Endothelial cell of umbilical vein (primary cell): ENCODE data around the gene PLA2R1. TPM values are rescaled to one million over a fixed set of nuclear protein-coding genes. Genes with fewer than 3 reads are reported as not detected.

Experiments used
- Bru-seq: library from RNA; stranded (reverse); fragments of 400-500 nt; gene quantifications from one replicate; lab custom pipeline; 2021; lab: Mats Ljungman, UMichigan
- BruChase-seq, 2 experiments: library from RNA; stranded (reverse); fragments of 400-500 nt; gene quantifications; one replicate each; lab custom pipeline; 2021; lab: Mats Ljungman, UMichigan
- BruUV-seq: library from RNA; stranded (reverse); fragments of 400-500 nt; replicated peaks from 2 replicates; lab custom pipeline; 2021; lab: Mats Ljungman, UMichigan
- CTCF ChIA-PET: fragments of 300-600, 350-600 bp; sonication (Branson Sonifier 250); formaldehyde crosslinking; loops from one replicate; lab custom pipeline; 2021; ENCODE audit warnings: antibody characterized with exemption, inconsistent platforms; lab: Charles Lee
- POLR2A ChIA-PET: fragments of 300-600, 350-600 bp; sonication (Branson Sonifier 250); formaldehyde crosslinking; loops from one replicate; lab custom pipeline; 2021; ENCODE audit warnings: antibody characterized with exemption, inconsistent platforms; lab: Charles Lee
- DNase-seq: peaks from one replicate; pipeline ENCODE4 v3.0.0-alpha.2; 2011; ENCODE audit warnings: low read depth, low spot score
- FAIRE-seq: peaks from 2 replicates; lab custom pipeline; 2011; peaks lifted over from hg19 to GRCh38; lab: Jason Lieb, UNC
- H2AFZ ChIP-seq: 2 replicates; pipeline ENCODE4 v1.6.0; 2012; ENCODE audit warnings: low read depth, low read length, control low read depth, inconsistent platforms
- H3K27ac ChIP-seq: 2 replicates; pipeline ENCODE4 v1.5.1; 2011; ENCODE audit warnings: low read depth, mild to moderate bottlenecking, control low read depth, low read length, moderate library complexity; ENCODE audit not compliant: insufficient read depth
- H3K27me3 ChIP-seq, 2 experiments: 2 replicates each; pipeline versions ENCODE4 v1.6.0 to v1.6.1; 2011; ENCODE audit warnings: low read length in 2 of 2, mixed read lengths in 1 of 2; ENCODE audit not compliant: control insufficient read depth in 2 of 2, insufficient read depth in 2 of 2
- H3K36me3 ChIP-seq, 2 experiments: 2 replicates in 1 of 2; 3 replicates in 1 of 2; pipeline ENCODE4 v1.5.1; 2011; ENCODE audit warnings: low read length in 2 of 2, mild to moderate bottlenecking in 1 of 2, moderate library complexity in 1 of 2; ENCODE audit not compliant: control insufficient read depth in 2 of 2, insufficient read depth in 2 of 2; ENCODE audit errors: extremely low read depth in 1 of 2
- H3K4me1 ChIP-seq: 3 replicates; pipeline ENCODE4 v1.5.1; 2011; ENCODE audit warnings: mild to moderate bottlenecking, low read length; ENCODE audit not compliant: control insufficient read depth, insufficient read depth; ENCODE audit errors: extremely low read depth
- H3K4me2 ChIP-seq: 2 replicates; pipeline ENCODE4 v1.6.1; 2011; ENCODE audit warnings: low read length, control low read depth, mixed read lengths; ENCODE audit not compliant: insufficient read depth
- H3K4me3 ChIP-seq, 3 experiments: fragments of 200-600 bp in 1 of 3; sonication (generic), shearing (Covaris generic) in 1 of 3; replicated peaks in 1 of 3; 2 replicates each; pipeline ENCODE4 v1.5.1; 2011 to 2016; ENCODE audit warnings: control low read depth in 3 of 3, low read length in 3 of 3, mild to moderate bottlenecking in 2 of 3, inconsistent platforms in 1 of 3, low read depth in 1 of 3, moderate library complexity in 1 of 3; ENCODE audit not compliant: insufficient read depth in 1 of 3
- H3K79me2 ChIP-seq: 2 replicates; pipeline ENCODE4 v1.6.0; 2012; ENCODE audit warnings: low read length, inconsistent platforms; ENCODE audit not compliant: control insufficient read depth, insufficient read depth
- H3K9ac ChIP-seq: replicated peaks from 2 replicates; pipeline ENCODE3; 2011; ENCODE audit warnings: low read length, control low read depth; ENCODE audit not compliant: insufficient read depth; ENCODE audit errors: extremely low read depth
- H3K9me1 ChIP-seq: replicated peaks from 3 replicates; pipeline ENCODE4 v1.6.0; 2011; ENCODE audit warnings: mild to moderate bottlenecking, low read length; ENCODE audit not compliant: control insufficient read depth, insufficient read depth; ENCODE audit errors: extremely low read depth
- H3K9me3 ChIP-seq: replicated peaks from 2 replicates; pipeline ENCODE4 v1.5.1; 2012; ENCODE audit warnings: low read length, inconsistent platforms; ENCODE audit not compliant: control insufficient read depth, insufficient read depth
- H4K20me1 ChIP-seq: replicated peaks from 2 replicates; pipeline ENCODE3; 2011; ENCODE audit warnings: mild to moderate bottlenecking, low read length; ENCODE audit not compliant: control insufficient read depth, insufficient read depth; ENCODE audit errors: extremely low read depth
- CTCF ChIP-seq, 2 donors: IDR thresholded peaks; 1 replicate in 1 of 2; 2 replicates in 1 of 2; pipeline ENCODE4 v1.5.1; 2011; ENCODE audit warnings: low read length in 2 of 2, mild to moderate bottlenecking in 2 of 2, moderate library complexity in 2 of 2, control low read depth in 1 of 2, inconsistent platforms in 1 of 2, low read depth in 1 of 2; ENCODE audit not compliant: insufficient read depth in 1 of 2; ENCODE audit errors: extremely low read depth in 1 of 2
- EZH2 ChIP-seq: IDR thresholded peaks from 2 replicates; pipeline ENCODE4 v1.6.1; 2012; ENCODE audit warnings: borderline replicate concordance, low read depth, mild to moderate bottlenecking, moderate library complexity, low read length, inconsistent platforms; ENCODE audit not compliant: severe bottlenecking
- FOS ChIP-seq: IDR thresholded peaks from 2 replicates; pipeline ENCODE4 v1.6.1; 2011; ENCODE audit warnings: mild to moderate bottlenecking, low read length, moderate library complexity, borderline replicate concordance; ENCODE audit not compliant: insufficient read depth
- GATA2 ChIP-seq: IDR thresholded peaks from 2 replicates; pipeline ENCODE4 v1.7.0; 2011; ENCODE audit warnings: low read depth, mild to moderate bottlenecking, moderate library complexity, mixed read lengths, low read length; ENCODE audit not compliant: insufficient read length, insufficient read depth
- JUN ChIP-seq: IDR thresholded peaks from 2 replicates; pipeline ENCODE4 v1.6.1; 2011; ENCODE audit warnings: borderline replicate concordance, low read depth; ENCODE audit not compliant: insufficient read length, insufficient read depth
- MAX ChIP-seq: IDR thresholded peaks from 2 replicates; pipeline ENCODE4 v1.6.1; 2011; ENCODE audit not compliant: insufficient read depth, insufficient read length
- MYC ChIP-seq: IDR thresholded peaks from one replicate; pipeline ENCODE4 v1.6.1; 2011; ENCODE audit warnings: mild to moderate bottlenecking, low read depth, low read length
- POLR2A ChIP-seq: IDR thresholded peaks from 2 replicates; pipeline ENCODE4 v1.6.1; 2012; ENCODE audit warnings: low read depth, mild to moderate bottlenecking, control low read depth, low read length
- POLR2AphosphoS5 ChIP-seq: IDR thresholded peaks from 2 replicates; pipeline ENCODE4 v1.6.1; 2012; ENCODE audit warnings: low read depth, mild to moderate bottlenecking, control low read depth, low read length, moderate library complexity; ENCODE audit not compliant: insufficient read depth
- dilution Hi-C: fragments of 300-500 bp; cut with MboI; formaldehyde crosslinking; loops from one replicate; pipeline ENCODE4 v1.15.0; 2019; ENCODE audit warnings: low sequenced_read_pairs; ENCODE audit not compliant: extremely low pct_ligation_motif_present
- intact Hi-C: fragments of 100-400 bp; cut with micrococcal nuclease; formaldehyde crosslinking; loops from one replicate; pipeline ENCODE4 v1.10.0; 2022
- long read RNA-seq: library from polyadenylated mRNA; stranded (forward); transcript quantifications from one replicate; pipeline ENCODE4 v2.0.0, GENCODE V29; 2021
- polyA minus RNA-seq, 3 experiments: library from RNA; depleted of rRNA, polyadenylated mRNA; stranded (reverse); fragments of >200 nt; gene quantifications; 1 replicate in 1 of 3; 2 replicates in 2 of 3; pipeline ENCODE4 v1.2.3, GENCODE V29; 2011
- polyA plus RNA-seq, 4 experiments: library from polyadenylated mRNA; depleted of rRNA in 3 of 4; stranded (reverse) in 3 of 4; unstranded in 1 of 4; fragments of >200 nt; gene quantifications; 2 replicates each; pipeline versions ENCODE4 v1.2.1 to v1.2.3, GENCODE V29; 2011 to 2012; ENCODE audit warnings: missing spikeins in 1 of 4
- total RNA-seq: library from RNA; stranded (reverse); gene quantifications from 2 replicates; pipeline ENCODE4 v1.2.3, GENCODE V29; 2021

Gene PLA2R1
- total RNA-seq (14.4 and 15.6 TPM in 2 replicates), polyA plus RNA-seq (6.2 and 6.9 TPM in 2 replicates), polyA minus RNA-seq (20.0 and 23.5 TPM in 2 replicates), Bru-seq, nascent RNA (percentile 68 among the genes with signal in this experiment), BruChase-seq, experiment 1, labeled RNA remaining after a 6-hour chase (percentile 62 among the genes with signal in this experiment), BruChase-seq, experiment 2, labeled RNA remaining after a 2-hour chase (percentile 76 among the genes with signal in this experiment)
- polyA plus RNA-seq (2011; cell fraction: cytosol; rRNA removed) = 7.8 and 9.0 TPM in 2 replicates
- polyA plus RNA-seq (2011; cell fraction: nucleus; rRNA removed) = 33.0 and 36.9 TPM in 2 replicates
- polyA plus RNA-seq (2012) = 34.5 and 47.9 TPM in 2 replicates
- 0.10 TPM for polyA minus RNA-seq (2011; cell fraction: cytosol; rRNA and poly(A)+ RNA removed)
- 37.4 and 46.0 TPM in 2 replicates for polyA minus RNA-seq (2011; cell fraction: nucleus; rRNA and poly(A)+ RNA removed)
- long read RNA-seq, full-length matches to known transcripts = 1 of 14 reads
- long read RNA-seq, partial matches to known transcripts = 9 of 14 reads
- long read RNA-seq, other reads (novel, unspliced or antisense) = 4 of 14 reads

GRCh38 chr2:160062292-160063005, at the start of gene PLA2R1:
Gene PLA2R1 (minus strand): TSS chr2:160062615. CDS start chr2:160062403, 212 bp downstream.
- Histone ChIP-seq H3K4me3 (peak within 1 kb of the TSS; percentile 60 to 78 (median 75)), H2AFZ (peak within 1 kb of the TSS; percentile 89), H3K27ac (peak within 1 kb of the TSS; percentile 19), H3K79me2 (peaks cover 37% of the 10 kb centered on the region), H3K4me1 (peaks cover 18% of the 10 kb centered on the region), H4K20me1 (no peaks in the 10 kb centered on the region), H3K9me3 (no peaks in the 10 kb centered on the region), H3K4me2 (peak within 1 kb of the TSS; percentile 56), H3K9me1 (no peaks in the 10 kb centered on the region), H3K9ac (peak within 1 kb of the TSS; percentile 65), H3K36me3 (no peaks in the 10 kb centered on the region), H3K27me3 (no peaks in the 10 kb centered on the region)
- DNase-seq (peak; percentile 49), FAIRE-seq (peak; percentile 60)
- dilution Hi-C loops = no loop called here
- intact Hi-C loops = loop anchor here (1.0 kb wide), 1 partner anchor 23 kb away; no protein-coding TSS in a partner anchor
- TF ChIP-seq GATA2 (no peak), JUN (no peak), MAX (no peak), CTCF (IDR thresholded peaks at IDR 0.05; ENCODE audit: extremely low read depth in 1 of 2, insufficient read depth in 1 of 2, low read depth in 1 of 2, low read length in 2 of 2) (no peak), EZH2 (no peak), MYC (no peak), POLR2AphosphoS5 (peak; percentile 55), FOS (no peak), POLR2A (peak; percentile 44)
- ChIA-PET POLR2A (no interaction called here), CTCF (no interaction called here)
- BruUV-seq = no TSS peak
